ENCODE results near the gene NHLRC3. TPM values are rescaled to one million over a fixed set of nuclear protein-coding genes. Genes with fewer than 3 reads are reported as not detected.
"Not testable (repeated sequence)": the region's sequence is repeated elsewhere in the genome, so short reads cannot be mapped to it uniquely, and the experiment has no call there.

The NHLRC3 gene
- total and polyA plus RNA-seq, 12 donors = 6.6 to 52.1 (median 19.4) TPM

GRCh38 chr13:39072842-39073241, 34.6 kb downstream of the NHLRC3 start:
- Histone ChIP-seq H3K36me3 (replicated peaks in 1 of 2) (no peaks in the 10 kb centered on the region), H3K4me1 (replicated peaks in 1 of 2) (no peaks in the 10 kb centered on the region), H3K4me3 (no peak overlapping the region), H3K9me3 (replicated peaks in 1 of 3) (no peaks in the 10 kb centered on the region), H3K27me3 (no peaks in the 10 kb centered on the region), H3K27ac (no peak overlapping the region)
- no peak for DNase-seq
- 71 to 84% (median 81%) methylated on average over 2 of the region's 2 CpGs; no CpG with 5 or more reads in 1 of the 4 donors for WGBS, 4 donors
- no peak for TF ChIP-seq POLR2A (IDR thresholded peaks at IDR 0.05)
- TF ChIP-seq, protein P1, sequence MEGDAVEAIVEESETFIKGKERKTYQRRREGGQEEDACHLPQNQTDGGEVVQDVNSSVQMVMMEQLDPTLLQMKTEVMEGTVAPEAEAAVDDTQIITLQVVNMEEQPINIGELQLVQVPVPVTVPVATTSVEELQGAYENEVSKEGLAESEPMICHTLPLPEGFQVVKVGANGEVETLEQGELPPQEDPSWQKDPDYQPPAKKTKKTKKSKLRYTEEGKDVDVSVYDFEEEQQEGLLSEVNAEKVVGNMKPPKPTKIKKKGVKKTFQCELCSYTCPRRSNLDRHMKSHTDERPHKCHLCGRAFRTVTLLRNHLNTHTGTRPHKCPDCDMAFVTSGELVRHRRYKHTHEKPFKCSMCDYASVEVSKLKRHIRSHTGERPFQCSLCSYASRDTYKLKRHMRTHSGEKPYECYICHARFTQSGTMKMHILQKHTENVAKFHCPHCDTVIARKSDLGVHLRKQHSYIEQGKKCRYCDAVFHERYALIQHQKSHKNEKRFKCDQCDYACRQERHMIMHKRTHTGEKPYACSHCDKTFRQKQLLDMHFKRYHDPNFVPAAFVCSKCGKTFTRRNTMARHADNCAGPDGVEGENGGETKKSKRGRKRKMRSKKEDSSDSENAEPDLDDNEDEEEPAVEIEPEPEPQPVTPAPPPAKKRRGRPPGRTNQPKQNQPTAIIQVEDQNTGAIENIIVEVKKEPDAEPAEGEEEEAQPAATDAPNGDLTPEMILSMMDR (IDR thresholded peaks at IDR 0.05) = no peak
- intact Hi-C loops (cut with DNase I) = no loop called here

DNA sequence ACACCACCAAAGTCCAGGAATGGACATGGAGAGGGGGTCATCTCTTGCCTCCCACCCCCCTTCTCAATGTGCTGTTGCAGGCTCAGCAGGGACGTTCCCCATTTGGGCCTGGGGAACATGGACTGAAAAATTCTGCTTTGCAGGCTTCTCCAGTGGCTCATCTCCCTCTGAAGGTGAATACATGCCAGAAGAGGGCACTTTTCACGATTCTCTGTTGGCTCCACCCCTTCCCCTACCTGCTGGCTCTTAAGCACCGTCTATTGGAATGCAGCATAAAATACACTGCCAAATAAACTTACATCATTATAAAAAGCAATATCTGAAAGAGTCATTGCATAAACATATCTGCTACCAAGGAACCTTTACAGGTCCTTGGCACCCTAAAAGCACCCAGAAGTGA, 35.7 kb downstream of the NHLRC3 start:
- Histone ChIP-seq H3K4me1 (replicated peaks in 1 of 2) (no peaks in the 10 kb centered on the region), H3K9me3 (replicated peaks in 1 of 3) (no peaks in the 10 kb centered on the region), H3K4me3 (no peak overlapping the region), H3K27me3 (no peaks in the 10 kb centered on the region), H3K36me3 (replicated peaks in 1 of 2) (no peaks in the 10 kb centered on the region), H3K27ac (no peak overlapping the region)
- TF ChIP-seq, protein P1 (IDR thresholded peaks at IDR 0.05) = no peak
- no peak for TF ChIP-seq POLR2A (IDR thresholded peaks at IDR 0.05)
- intact Hi-C loops (cut with DNase I) = no loop called here
- DNase-seq = no peak
- WGBS, 4 donors = 46 to 65% (median 55%) methylated on average over 3 of the region's 3 CpGs

- H3K4me1 ChIP-seq (replicated peaks in 1 of 2); intact Hi-C loops (cut with DNase I); H3K27ac ChIP-seq; DNase-seq; H3K4me3 ChIP-seq; H3K27me3 ChIP-seq; H3K36me3 ChIP-seq (replicated peaks in 1 of 2); H3K9me3 ChIP-seq (replicated peaks in 1 of 3): not testable (repeated sequence)
- WGBS, 4 donors = 22 to 50% (median 39%) methylated on average over 1 of the region's 1 CpG
Measured at GRCh38 chr13:39086251-39086945, 48.1 kb downstream of the NHLRC3 start.

- H3K9me3 ChIP-seq (replicated peaks in 1 of 3) = no peaks in the 10 kb centered on the region
- no peaks in the 10 kb centered on the region for H3K36me3 ChIP-seq (replicated peaks in 1 of 2)
- H3K27ac ChIP-seq = no peak overlapping the region
- H3K4me1 ChIP-seq (replicated peaks in 1 of 2) = no peaks in the 10 kb centered on the region
- TF ChIP-seq POLR2A (IDR thresholded peaks at IDR 0.05) = no peak
- TF ChIP-seq, protein P1 (IDR thresholded peaks at IDR 0.05) = no peak
- H3K4me3 ChIP-seq = no peak overlapping the region
- no peak for DNase-seq
- intact Hi-C loops (cut with DNase I) = no loop called here
- no peaks in the 10 kb centered on the region for H3K27me3 ChIP-seq
Measured at GRCh38 chr13:39091586-39091985, 53.3 kb downstream of the NHLRC3 start.

DNA sequence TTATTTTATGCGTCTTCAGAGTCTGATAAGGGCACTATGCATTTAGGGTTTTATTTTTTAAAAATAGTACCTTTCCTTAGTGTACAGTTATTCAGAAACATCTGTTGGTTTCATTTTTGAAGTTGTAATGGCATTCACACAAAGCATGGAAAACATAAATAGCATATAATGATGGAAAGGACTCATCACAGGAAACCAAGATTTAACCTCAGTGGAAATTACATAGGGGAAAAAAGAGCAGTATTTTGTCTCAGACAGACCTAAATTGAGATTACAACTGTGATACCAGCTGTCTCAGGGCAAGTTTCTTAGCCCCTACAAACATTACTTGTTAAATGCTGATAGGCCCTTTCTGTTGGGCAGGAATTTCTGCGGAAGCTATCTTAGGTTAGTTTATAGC, 57.2 kb downstream of the NHLRC3 start:
- WGBS, 4 donors = 79 to 89% (median 87%) methylated on average over 2 of the region's 2 CpGs

More for the DNA sequence above, 57.2 kb downstream of the NHLRC3 start:
- no peak for DNase-seq
- H3K4me3 ChIP-seq = no peak overlapping the region
- H3K4me1 ChIP-seq (replicated peaks in 1 of 2) = no peaks in the 10 kb centered on the region
- no peaks in the 10 kb centered on the region for H3K9me3 ChIP-seq (replicated peaks in 1 of 3)
- no peak overlapping the region for H3K27ac ChIP-seq
- no peak for TF ChIP-seq POLR2A (IDR thresholded peaks at IDR 0.05)
- TF ChIP-seq, protein P1 (IDR thresholded peaks at IDR 0.05) = no peak
- intact Hi-C loops (cut with DNase I) = no loop called here
- H3K36me3 ChIP-seq (replicated peaks in 1 of 2) = no peaks in the 10 kb centered on the region
- H3K27me3 ChIP-seq = no peaks in the 10 kb centered on the region

Data from adrenal gland (tissue), 12 donors.